DOHH2 (cell line): Measurements from ENCODE around the gene UNC13B.

ENCODE experiments used
- H3F3A ChIP-seq: fragments of 200-600 bp; sonication (generic), shearing (Covaris generic); 2 replicates; pipeline ENCODE4 v1.6.0; 2016; ENCODE audit warnings: antibody characterized with exemption, mild to moderate bottlenecking; ENCODE audit not compliant: control insufficient read depth, insufficient read depth
- H3K27ac ChIP-seq: fragments of 200-600 bp; sonication (generic); 2 replicates; pipeline ENCODE4 v1.5.1; 2014; ENCODE audit warnings: low read depth, mild to moderate bottlenecking, low read length, moderate library complexity
- H3K27me3 ChIP-seq: fragments of 200-600 bp; sonication (generic); 2 replicates; pipeline ENCODE4 v1.6.1; 2014; ENCODE audit warnings: mild to moderate bottlenecking, low read length, mixed read lengths; ENCODE audit not compliant: control insufficient read depth
- H3K36me3 ChIP-seq: fragments of 200-600 bp; sonication (generic); 2 replicates; pipeline ENCODE4 v1.6.1; 2014; ENCODE audit warnings: mild to moderate bottlenecking, low read length, moderate library complexity, mixed read lengths; ENCODE audit not compliant: control insufficient read depth
- H3K4me1 ChIP-seq: fragments of 200-600 bp; sonication (generic); 2 replicates; pipeline ENCODE4 v1.6.1; 2014; ENCODE audit warnings: mild to moderate bottlenecking, low read length, mixed read lengths; ENCODE audit not compliant: control insufficient read depth
- H3K4me2 ChIP-seq: fragments of 200-600 bp; sonication (generic); 2 replicates; pipeline ENCODE4 v1.6.0; 2014; ENCODE audit warnings: mild to moderate bottlenecking, low read length, moderate library complexity
- H3K4me3 ChIP-seq: fragments of 200-600 bp; sonication (generic); 2 replicates; pipeline ENCODE4 v1.5.1; 2014; ENCODE audit warnings: mild to moderate bottlenecking, low read length, mixed read lengths
- H3K79me2 ChIP-seq: fragments of 200-600 bp; sonication (generic); 2 replicates; pipeline ENCODE4 v1.6.1; 2014; ENCODE audit warnings: mild to moderate bottlenecking, low read length, mixed read lengths; ENCODE audit not compliant: control insufficient read depth
- H3K9me2 ChIP-seq: fragments of 200-600 bp; sonication (generic); replicated peaks from 2 replicates; pipeline ENCODE4 v1.6.1; 2014; ENCODE audit warnings: mild to moderate bottlenecking, low read length, mixed read lengths; ENCODE audit not compliant: control insufficient read depth
- H3K9me3 ChIP-seq: fragments of 200-600 bp; sonication (generic); 2 replicates; pipeline ENCODE4 v1.6.1; 2014; ENCODE audit warnings: antibody characterized with exemption, low read length, mixed read lengths; ENCODE audit not compliant: control insufficient read depth, insufficient read depth
- H4K20me1 ChIP-seq: fragments of 200-600 bp; sonication (generic); 2 replicates; pipeline ENCODE4 v1.6.0; 2014; ENCODE audit warnings: low read depth, mild to moderate bottlenecking, antibody characterized with exemption, low read length, moderate library complexity; ENCODE audit not compliant: control insufficient read depth, insufficient read depth
- EZH2phosphoT487 ChIP-seq: fragments of 200-600 bp; sonication (generic); IDR thresholded peaks from 2 replicates; pipeline ENCODE4 v1.6.1; 2017; ENCODE audit warnings: borderline replicate concordance, mild to moderate bottlenecking, antibody characterized with exemption, low read length, moderate library complexity, mixed read lengths
- TF ChIP-seq, protein P1 (sequence below): fragments of 200-600 bp; sonication (generic); IDR thresholded peaks from one replicate; pipeline ENCODE4 v1.5.1; 2014; ENCODE audit warnings: antibody characterized with exemption, mild to moderate bottlenecking, low read depth, low read length; ENCODE audit not compliant: poor library complexity, severe bottlenecking

Gene UNC13B

DNA sequence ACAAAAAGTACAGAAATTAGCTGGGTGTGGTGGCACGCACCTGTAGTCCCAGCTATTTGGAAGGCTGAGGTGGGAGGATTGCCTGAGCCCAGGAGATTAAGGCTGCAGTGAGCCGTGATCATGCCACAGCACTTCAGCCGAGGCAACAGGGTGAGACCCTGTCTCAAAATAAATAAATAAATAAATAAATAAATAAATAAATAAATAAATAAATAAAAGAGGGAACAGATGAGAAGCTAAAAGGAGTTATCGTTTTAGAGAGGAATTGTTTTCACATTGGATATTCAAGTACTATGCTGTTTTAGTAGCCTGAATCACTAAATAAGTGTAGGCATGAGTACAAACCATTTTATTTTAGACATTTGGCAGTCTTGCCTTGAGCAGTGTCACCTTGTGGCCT lies 151.7 kb downstream of the UNC13B start:
- H3F3A ChIP-seq: no peaks in the 10 kb centered on the region
- no peaks in the 10 kb centered on the region for H3K27me3 ChIP-seq
- no peaks in the 10 kb centered on the region for H3K9me2 ChIP-seq
- H3K9me3 ChIP-seq: no peaks in the 10 kb centered on the region
- H3K4me2 ChIP-seq: no peak overlapping the region
- no peaks in the 10 kb centered on the region for H3K36me3 ChIP-seq
- H3K4me1 ChIP-seq: no peaks in the 10 kb centered on the region
- H4K20me1 ChIP-seq: no peaks in the 10 kb centered on the region
- no peak for TF ChIP-seq EZH2phosphoT487
- TF ChIP-seq, protein P1, sequence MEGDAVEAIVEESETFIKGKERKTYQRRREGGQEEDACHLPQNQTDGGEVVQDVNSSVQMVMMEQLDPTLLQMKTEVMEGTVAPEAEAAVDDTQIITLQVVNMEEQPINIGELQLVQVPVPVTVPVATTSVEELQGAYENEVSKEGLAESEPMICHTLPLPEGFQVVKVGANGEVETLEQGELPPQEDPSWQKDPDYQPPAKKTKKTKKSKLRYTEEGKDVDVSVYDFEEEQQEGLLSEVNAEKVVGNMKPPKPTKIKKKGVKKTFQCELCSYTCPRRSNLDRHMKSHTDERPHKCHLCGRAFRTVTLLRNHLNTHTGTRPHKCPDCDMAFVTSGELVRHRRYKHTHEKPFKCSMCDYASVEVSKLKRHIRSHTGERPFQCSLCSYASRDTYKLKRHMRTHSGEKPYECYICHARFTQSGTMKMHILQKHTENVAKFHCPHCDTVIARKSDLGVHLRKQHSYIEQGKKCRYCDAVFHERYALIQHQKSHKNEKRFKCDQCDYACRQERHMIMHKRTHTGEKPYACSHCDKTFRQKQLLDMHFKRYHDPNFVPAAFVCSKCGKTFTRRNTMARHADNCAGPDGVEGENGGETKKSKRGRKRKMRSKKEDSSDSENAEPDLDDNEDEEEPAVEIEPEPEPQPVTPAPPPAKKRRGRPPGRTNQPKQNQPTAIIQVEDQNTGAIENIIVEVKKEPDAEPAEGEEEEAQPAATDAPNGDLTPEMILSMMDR: no peak
- no peaks in the 10 kb centered on the region for H3K79me2 ChIP-seq
- H3K4me3 ChIP-seq: no peak overlapping the region
- no peak overlapping the region for H3K27ac ChIP-seq

DNA sequence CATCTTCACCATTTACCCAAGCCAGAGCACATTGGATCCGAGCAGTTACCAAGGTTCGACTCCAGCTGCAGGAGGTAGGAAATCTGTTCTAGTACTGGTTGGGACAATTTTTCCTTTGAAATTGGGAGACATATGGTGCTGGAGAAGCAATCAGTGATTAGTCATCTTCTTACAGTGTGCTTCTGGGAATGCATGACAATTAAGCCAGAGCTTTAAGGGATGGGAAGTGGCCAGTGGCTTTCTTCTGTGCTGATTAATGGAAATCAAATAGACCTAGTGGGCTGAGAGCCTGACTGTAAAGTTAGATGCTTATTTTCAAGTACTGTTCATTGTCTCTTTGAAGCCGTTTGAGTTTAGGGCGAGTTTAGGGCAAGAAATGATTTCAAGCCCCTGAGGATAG lies 152.1 kb downstream of the UNC13B start:
- Histone ChIP-seq H3K9me2 (no peaks in the 10 kb centered on the region), H3K36me3 (no peaks in the 10 kb centered on the region), H3F3A (no peaks in the 10 kb centered on the region), H3K27ac (no peak overlapping the region), H3K4me1 (no peaks in the 10 kb centered on the region), H4K20me1 (no peaks in the 10 kb centered on the region), H3K9me3 (no peaks in the 10 kb centered on the region), H3K4me2 (no peak overlapping the region), H3K79me2 (no peaks in the 10 kb centered on the region), H3K27me3 (no peaks in the 10 kb centered on the region), H3K4me3 (no peak overlapping the region)
- TF ChIP-seq, protein P1: no peak
- TF ChIP-seq EZH2phosphoT487: no peak

DNA sequence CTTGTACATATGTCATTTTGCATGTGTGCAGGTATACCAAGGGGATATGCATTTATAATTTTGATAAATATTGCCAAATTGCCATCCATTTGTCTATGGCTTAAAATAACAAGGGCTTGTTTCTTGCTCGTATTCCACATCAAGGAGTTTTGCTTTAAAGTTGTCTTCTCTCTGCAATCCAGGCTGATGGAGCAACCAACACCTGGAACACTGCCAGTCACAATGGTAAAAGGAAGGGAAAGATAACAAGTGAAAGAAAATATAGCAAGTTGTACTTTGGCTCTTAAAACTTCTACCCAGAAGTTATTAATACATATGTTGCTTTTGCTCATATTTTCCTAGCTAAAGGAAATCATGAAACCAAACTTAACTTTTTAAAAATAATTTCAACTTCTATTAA lies 156.9 kb downstream of the UNC13B start:
- Histone ChIP-seq H3F3A (no peaks in the 10 kb centered on the region), H4K20me1 (no peaks in the 10 kb centered on the region), H3K4me2 (no peak overlapping the region), H3K79me2 (no peaks in the 10 kb centered on the region), H3K4me3 (no peak overlapping the region), H3K27me3 (peaks cover 3% of the 10 kb centered on the region; the same call in 1 of the 2 replicates), H3K4me1 (no peaks in the 10 kb centered on the region), H3K36me3 (no peaks in the 10 kb centered on the region), H3K9me2 (no peaks in the 10 kb centered on the region), H3K9me3 (no peaks in the 10 kb centered on the region), H3K27ac (no peak overlapping the region)
- TF ChIP-seq, protein P1: no peak
- TF ChIP-seq EZH2phosphoT487: no peak
